Measurements from ENCODE around the gene KDM8.

KDM8 gene

GRCh38 chr16:27238016-27238587 is 34.8 kb downstream of the KDM8 start:
- TF ChIP-seq, protein P1, sequence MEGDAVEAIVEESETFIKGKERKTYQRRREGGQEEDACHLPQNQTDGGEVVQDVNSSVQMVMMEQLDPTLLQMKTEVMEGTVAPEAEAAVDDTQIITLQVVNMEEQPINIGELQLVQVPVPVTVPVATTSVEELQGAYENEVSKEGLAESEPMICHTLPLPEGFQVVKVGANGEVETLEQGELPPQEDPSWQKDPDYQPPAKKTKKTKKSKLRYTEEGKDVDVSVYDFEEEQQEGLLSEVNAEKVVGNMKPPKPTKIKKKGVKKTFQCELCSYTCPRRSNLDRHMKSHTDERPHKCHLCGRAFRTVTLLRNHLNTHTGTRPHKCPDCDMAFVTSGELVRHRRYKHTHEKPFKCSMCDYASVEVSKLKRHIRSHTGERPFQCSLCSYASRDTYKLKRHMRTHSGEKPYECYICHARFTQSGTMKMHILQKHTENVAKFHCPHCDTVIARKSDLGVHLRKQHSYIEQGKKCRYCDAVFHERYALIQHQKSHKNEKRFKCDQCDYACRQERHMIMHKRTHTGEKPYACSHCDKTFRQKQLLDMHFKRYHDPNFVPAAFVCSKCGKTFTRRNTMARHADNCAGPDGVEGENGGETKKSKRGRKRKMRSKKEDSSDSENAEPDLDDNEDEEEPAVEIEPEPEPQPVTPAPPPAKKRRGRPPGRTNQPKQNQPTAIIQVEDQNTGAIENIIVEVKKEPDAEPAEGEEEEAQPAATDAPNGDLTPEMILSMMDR (IDR thresholded peaks at IDR 0.05; ENCODE audit: low read length, missing control alignments) = no peak
- no peak for DNase-seq (ENCODE audit: low read depth)

GRCh38 chr16:27238591-27238990 is 35.3 kb downstream of the KDM8 start:
- H3K4me3 ChIP-seq (replicated peaks; ENCODE audit: low read depth, low read length) = no peak overlapping the region
- TF ChIP-seq, protein P1 (IDR thresholded peaks at IDR 0.05; ENCODE audit: low read length, missing control alignments) = no peak
- DNase-seq (ENCODE audit: low read depth) = no peak

More at GRCh38 chr16:27238016-27238587, 34.8 kb downstream of the KDM8 start:
- H3K4me3 ChIP-seq (replicated peaks; ENCODE audit: low read depth, low read length) = no peak overlapping the region

DNA sequence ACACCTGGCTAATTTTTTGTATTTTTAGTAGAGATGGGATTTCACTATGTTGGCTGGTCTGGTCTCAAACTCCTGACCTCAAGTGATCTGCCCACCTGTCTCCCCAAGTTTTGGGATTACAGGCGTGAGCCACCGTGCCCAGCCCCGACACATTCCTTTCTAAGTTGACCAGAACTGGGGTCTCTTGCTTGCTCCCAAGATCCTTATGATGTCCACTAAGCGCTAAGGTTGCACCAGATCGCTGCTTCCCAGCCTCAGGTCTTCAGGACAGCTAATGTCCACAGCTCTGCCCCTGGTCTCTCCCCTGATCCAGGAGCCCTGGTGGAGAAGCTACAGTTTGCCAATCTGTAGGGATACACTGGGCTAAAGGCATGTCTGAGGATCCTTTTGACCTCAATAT is 35.7 kb downstream of the KDM8 start:
- TF ChIP-seq, protein P1 (IDR thresholded peaks at IDR 0.05; ENCODE audit: low read length, missing control alignments) = no peak
- H3K4me3 ChIP-seq (replicated peaks; ENCODE audit: low read depth, low read length) = no peak overlapping the region
- DNase-seq (ENCODE audit: low read depth) = no peak

DNA sequence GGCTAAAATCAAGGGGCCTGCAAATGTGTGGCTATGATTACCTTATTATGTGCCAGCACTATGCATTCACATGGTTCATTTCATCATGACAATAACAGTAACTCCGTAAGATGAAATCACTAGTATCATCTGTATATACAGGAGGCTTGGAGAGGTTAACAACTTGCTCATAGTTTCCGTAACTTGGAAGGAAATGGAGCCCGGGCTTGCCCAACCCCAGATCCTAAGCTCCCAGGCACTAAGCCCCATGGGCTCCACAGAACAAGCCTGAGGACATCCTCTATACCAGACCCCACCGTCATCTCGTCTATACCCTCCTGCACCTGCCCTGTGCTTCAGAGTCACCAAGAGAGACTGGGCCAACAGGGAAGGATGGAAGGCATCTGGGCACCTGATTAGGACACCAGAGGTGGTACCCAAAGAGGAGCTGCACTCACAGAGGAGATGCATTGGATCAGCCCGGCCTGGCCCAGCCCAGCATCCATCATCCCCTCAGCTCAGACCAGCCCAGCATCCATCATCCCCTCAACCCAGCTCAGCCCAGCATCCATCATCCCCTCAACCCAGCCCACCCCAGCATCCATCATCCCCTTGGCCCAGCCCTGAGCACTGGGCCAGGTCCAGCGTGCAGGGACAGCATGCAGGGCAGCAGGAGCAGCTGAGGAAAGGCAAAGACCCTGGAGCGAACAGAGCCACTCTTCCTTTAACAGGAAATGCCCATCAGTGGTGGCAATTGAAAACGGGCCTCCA is 36.8 kb downstream of the KDM8 start:
- H3K4me3 ChIP-seq (replicated peaks; ENCODE audit: low read depth, low read length) = no peak overlapping the region
- no peak for DNase-seq (ENCODE audit: low read depth)
- TF ChIP-seq, protein P1 (IDR thresholded peaks at IDR 0.05; ENCODE audit: low read length, missing control alignments) = no peak

GRCh38 chr16:27240948-27241531 is 37.7 kb downstream of the KDM8 start:
- peak; percentile 77 for DNase-seq (ENCODE audit: low read depth)

DNA sequence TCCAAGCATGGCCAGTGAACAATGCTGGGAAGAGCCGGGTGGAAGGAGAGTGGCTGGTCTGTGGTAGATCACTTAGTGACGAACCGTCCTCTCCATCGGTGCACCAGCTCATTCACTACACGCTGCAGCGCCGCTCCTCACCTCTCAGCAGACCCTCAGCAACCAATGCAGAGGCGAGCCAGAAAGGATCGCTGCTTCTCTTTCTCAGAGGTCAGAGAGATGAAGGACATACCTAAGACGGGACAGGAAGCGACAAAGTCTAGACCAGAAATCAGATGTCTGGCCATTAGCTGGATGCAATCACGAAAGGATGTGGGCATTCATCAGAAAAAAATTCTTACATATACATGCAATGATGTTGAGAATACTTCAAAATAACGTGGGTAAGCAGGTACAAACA is 38.3 kb downstream of the KDM8 start:
- TF ChIP-seq, protein P1 (IDR thresholded peaks at IDR 0.05; ENCODE audit: low read length, missing control alignments) = no peak
- no peak for DNase-seq (ENCODE audit: low read depth)

More at GRCh38 chr16:27240948-27241531, 37.7 kb downstream of the KDM8 start:
- H3K4me3 ChIP-seq (replicated peaks; ENCODE audit: low read depth, low read length) = no peak overlapping the region
- TF ChIP-seq, protein P1 (IDR thresholded peaks at IDR 0.05; ENCODE audit: low read length, missing control alignments) = no peak

More for the DNA sequence above, 38.3 kb downstream of the KDM8 start:
- no peak overlapping the region for H3K4me3 ChIP-seq (replicated peaks; ENCODE audit: low read depth, low read length)

All from fibroblast of pulmonary artery (primary cell).